ENCODE data around the gene ARHGAP6. TPM values are rescaled to one million over a fixed set of nuclear protein-coding genes. Genes with fewer than 3 reads are reported as not detected.

The ARHGAP6 gene
- total RNA-seq, 1 donor from 2014 or later = 1.2 TPM

DNA sequence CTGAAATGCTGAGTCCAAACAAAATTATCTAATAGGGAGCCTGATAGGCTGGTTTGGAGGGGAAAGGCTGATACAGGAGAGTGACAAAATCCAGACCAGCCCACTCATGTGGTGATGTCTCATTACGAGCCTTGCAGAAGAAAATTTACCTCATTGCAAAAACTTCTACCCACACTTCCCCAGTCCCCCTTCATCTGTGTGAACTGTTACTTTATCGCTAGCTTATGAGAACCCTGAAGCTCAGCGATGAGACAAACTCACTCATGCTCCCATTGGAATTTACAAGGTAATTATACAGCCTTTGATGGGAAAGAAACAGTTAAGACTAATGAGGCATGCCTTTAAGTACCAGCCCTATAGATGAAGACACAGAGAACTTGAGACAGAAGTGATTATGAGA, 76.1 kb downstream of the ARHGAP6 start:
- Histone ChIP-seq H3K27me3 (no peaks in the 10 kb centered on the region), H2AFZ (replicated peaks) (no peak overlapping the region), H3K9ac (no peak overlapping the region), H4K20me1 (ENCODE audit: low read depth) (no peaks in the 10 kb centered on the region), H3K9me3 (ENCODE audit: low read depth) (no peaks in the 10 kb centered on the region), H3K27ac (no peak overlapping the region), H3K4me3 (no peak overlapping the region), H3K79me2 (ENCODE audit: low read depth) (no peaks in the 10 kb centered on the region), H3F3A (ENCODE audit: low read depth) (no peaks in the 10 kb centered on the region), H3K4me2 (no peak overlapping the region), H3K36me3 (no peaks in the 10 kb centered on the region), H3K4me1 (no peaks in the 10 kb centered on the region)
- DNase-seq (ENCODE audit: low spot score) = no peak
- H3K27me3 Mint-ChIP-seq (ENCODE audit: insufficient read depth, low read depth) = no peaks in the 10 kb centered on the region
- no peak overlapping the region for H3K4me3 Mint-ChIP-seq
- H3K4me1 Mint-ChIP-seq = no peaks in the 10 kb centered on the region
- TF ChIP-seq EZH2 (IDR thresholded peaks at IDR 0.05) = no peak
- TF ChIP-seq, protein P1, sequence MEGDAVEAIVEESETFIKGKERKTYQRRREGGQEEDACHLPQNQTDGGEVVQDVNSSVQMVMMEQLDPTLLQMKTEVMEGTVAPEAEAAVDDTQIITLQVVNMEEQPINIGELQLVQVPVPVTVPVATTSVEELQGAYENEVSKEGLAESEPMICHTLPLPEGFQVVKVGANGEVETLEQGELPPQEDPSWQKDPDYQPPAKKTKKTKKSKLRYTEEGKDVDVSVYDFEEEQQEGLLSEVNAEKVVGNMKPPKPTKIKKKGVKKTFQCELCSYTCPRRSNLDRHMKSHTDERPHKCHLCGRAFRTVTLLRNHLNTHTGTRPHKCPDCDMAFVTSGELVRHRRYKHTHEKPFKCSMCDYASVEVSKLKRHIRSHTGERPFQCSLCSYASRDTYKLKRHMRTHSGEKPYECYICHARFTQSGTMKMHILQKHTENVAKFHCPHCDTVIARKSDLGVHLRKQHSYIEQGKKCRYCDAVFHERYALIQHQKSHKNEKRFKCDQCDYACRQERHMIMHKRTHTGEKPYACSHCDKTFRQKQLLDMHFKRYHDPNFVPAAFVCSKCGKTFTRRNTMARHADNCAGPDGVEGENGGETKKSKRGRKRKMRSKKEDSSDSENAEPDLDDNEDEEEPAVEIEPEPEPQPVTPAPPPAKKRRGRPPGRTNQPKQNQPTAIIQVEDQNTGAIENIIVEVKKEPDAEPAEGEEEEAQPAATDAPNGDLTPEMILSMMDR (IDR thresholded peaks at IDR 0.05) = no peak
- no peak for TF ChIP-seq EZH2phosphoT487 (IDR thresholded peaks at IDR 0.05)
- no peak overlapping the region for H3K27ac Mint-ChIP-seq
- no peaks in the 10 kb centered on the region for H3K36me3 Mint-ChIP-seq
- H3K9me3 Mint-ChIP-seq = peaks cover 2% of the 10 kb centered on the region

GRCh38 chrX:11588097-11588496, 77.6 kb downstream of the ARHGAP6 start:
- Histone ChIP-seq H3K36me3 (no peaks in the 10 kb centered on the region), H3K27ac (no peak overlapping the region), H2AFZ (replicated peaks) (no peak overlapping the region), H3K79me2 (ENCODE audit: low read depth) (no peaks in the 10 kb centered on the region), H3K4me3 (no peak overlapping the region), H3F3A (ENCODE audit: low read depth) (no peaks in the 10 kb centered on the region), H3K4me1 (no peaks in the 10 kb centered on the region), H4K20me1 (ENCODE audit: low read depth) (no peaks in the 10 kb centered on the region), H3K9ac (no peak overlapping the region), H3K4me2 (no peak overlapping the region), H3K27me3 (no peaks in the 10 kb centered on the region), H3K9me3 (ENCODE audit: low read depth) (no peaks in the 10 kb centered on the region)
- Mint-ChIP-seq H3K36me3 (no peaks in the 10 kb centered on the region), H3K4me3 (no peak overlapping the region), H3K27ac (no peak overlapping the region), H3K9me3 (no peaks in the 10 kb centered on the region), H3K27me3 (ENCODE audit: insufficient read depth, low read depth) (no peaks in the 10 kb centered on the region), H3K4me1 (no peaks in the 10 kb centered on the region)
- TF ChIP-seq EZH2phosphoT487 (IDR thresholded peaks at IDR 0.05) = no peak
- TF ChIP-seq EZH2 (IDR thresholded peaks at IDR 0.05) = no peak
- TF ChIP-seq, protein P1 (IDR thresholded peaks at IDR 0.05) = no peak
- DNase-seq (ENCODE audit: low spot score) = no peak

GRCh38 chrX:11585174-11585573, 80.5 kb downstream of the ARHGAP6 start:
- Histone ChIP-seq H3K27ac (no peak overlapping the region), H3K9ac (no peak overlapping the region), H3K27me3 (no peaks in the 10 kb centered on the region), H3F3A (ENCODE audit: low read depth) (no peaks in the 10 kb centered on the region), H2AFZ (replicated peaks) (no peak overlapping the region), H3K4me1 (no peaks in the 10 kb centered on the region), H3K4me2 (no peak overlapping the region), H3K4me3 (no peak overlapping the region), H4K20me1 (ENCODE audit: low read depth) (no peaks in the 10 kb centered on the region), H3K79me2 (ENCODE audit: low read depth) (no peaks in the 10 kb centered on the region), H3K9me3 (ENCODE audit: low read depth) (no peaks in the 10 kb centered on the region), H3K36me3 (no peaks in the 10 kb centered on the region)
- Mint-ChIP-seq H3K4me3 (no peak overlapping the region), H3K27me3 (ENCODE audit: insufficient read depth, low read depth) (no peaks in the 10 kb centered on the region), H3K36me3 (no peaks in the 10 kb centered on the region), H3K4me1 (no peaks in the 10 kb centered on the region), H3K27ac (no peak overlapping the region), H3K9me3 (no peaks in the 10 kb centered on the region)
- no peak for DNase-seq (ENCODE audit: low spot score)
- TF ChIP-seq EZH2 (IDR thresholded peaks at IDR 0.05) = no peak
- TF ChIP-seq, protein P1 (IDR thresholded peaks at IDR 0.05) = no peak
- no peak for TF ChIP-seq EZH2phosphoT487 (IDR thresholded peaks at IDR 0.05)

All from neural progenitor cell (in vitro differentiated cells).